Measurements from ENCODE around the gene BIN1.
"Not testable (repeated sequence)": the region's sequence is repeated elsewhere in the genome, so short reads cannot be mapped to it uniquely, and the experiment has no call there.

BIN1 gene

GRCh38 chr2:127046579-127046978, 60.4 kb downstream of the BIN1 start:
- no peak for DNase-seq (ENCODE audit: low read depth)

GRCh38 chr2:127045792-127046501, 61.0 kb downstream of the BIN1 start:
- no peak for DNase-seq (ENCODE audit: low read depth)

- DNase-seq (ENCODE audit: low read depth): no peak
Observed at GRCh38 chr2:127044977-127045661, 61.8 kb downstream of the BIN1 start.

- DNase-seq (ENCODE audit: low read depth): no peak
Observed at GRCh38 chr2:127044165-127044718, 62.7 kb downstream of the BIN1 start.

GRCh38 chr2:127043367-127044164, 63.4 kb downstream of the BIN1 start:
- no peak for DNase-seq (ENCODE audit: low read depth)

- DNase-seq (ENCODE audit: low read depth): no peak
Observed at GRCh38 chr2:127041259-127041970, 65.5 kb downstream of the BIN1 start.

- no peak for DNase-seq (ENCODE audit: low read depth)
Observed at GRCh38 chr2:127040169-127040568, 66.8 kb downstream of the BIN1 start.

- DNase-seq (ENCODE audit: low read depth): no peak
Observed at GRCh38 chr2:127039387-127040031, 67.4 kb downstream of the BIN1 start.

- DNase-seq (ENCODE audit: low read depth): no peak
Observed at GRCh38 chr2:127037476-127037875, 69.5 kb downstream of the BIN1 start.

GRCh38 chr2:127034883-127035611, 71.9 kb downstream of the BIN1 start:
- no peak for DNase-seq (ENCODE audit: low read depth)

GRCh38 chr2:127034051-127034450, 72.9 kb downstream of the BIN1 start:
- DNase-seq (ENCODE audit: low read depth): no peak

GRCh38 chr2:127032621-127033020, 74.3 kb downstream of the BIN1 start:
- no peak for DNase-seq (ENCODE audit: low read depth)

- no peak for DNase-seq (ENCODE audit: low read depth)
Observed at GRCh38 chr2:127029350-127030051, 77.5 kb downstream of the BIN1 start.

- not testable (repeated sequence) for DNase-seq (ENCODE audit: low read depth)
Observed at GRCh38 chr2:127028745-127029144, 78.2 kb downstream of the BIN1 start.

GRCh38 chr2:127027715-127028114, 79.2 kb downstream of the BIN1 start:
- no peak for DNase-seq (ENCODE audit: low read depth)

- DNase-seq (ENCODE audit: low read depth): peak; percentile 37
Observed at GRCh38 chr2:127025359-127026166, 81.4 kb downstream of the BIN1 start.

- DNase-seq (ENCODE audit: low read depth): no peak
Observed at GRCh38 chr2:127024769-127025358, 82.1 kb downstream of the BIN1 start.

GRCh38 chr2:127023504-127023903, 83.5 kb downstream of the BIN1 start:
- no peak for DNase-seq (ENCODE audit: low read depth)

GRCh38 chr2:127022817-127023216, 84.1 kb downstream of the BIN1 start:
- DNase-seq (ENCODE audit: low read depth): no peak
